Gastrocnemius medialis (tissue), 4 donors: ENCODE measurements around the gene TPX2. TPM values are rescaled to one million over a fixed set of nuclear protein-coding genes. Genes with fewer than 3 reads are reported as not detected.

Experiments used
- ATAC-seq, 2 donors: fragments of 150-250 bp; one replicate each; pipeline ENCODE4 v1.9.1; 2016
- DNase-seq, 2 donors: peaks; one replicate each; pipeline ENCODE4 v3.0.0-alpha.2; 2019
- H3K27ac ChIP-seq, 4 donors: fragments of 200-600 bp; sonication (generic); 1 replicate in 1 of 4; 2 replicates in 3 of 4; pipeline ENCODE4 v1.5.1; 2016 to 2018; ENCODE audit warnings: mild to moderate bottlenecking in 2 of 4, moderate library complexity in 1 of 4
- H3K27me3 ChIP-seq, 3 donors: fragments of 200-600 bp; sonication (generic) in 2 of 3; 1 replicate in 1 of 3; 2 replicates in 2 of 3; pipeline versions ENCODE4 v1.5.1 to v1.6.0; 2016 to 2019; ENCODE audit warnings: mild to moderate bottlenecking in 1 of 3, moderate library complexity in 1 of 3
- H3K36me3 ChIP-seq, 2 donors: fragments of 200-600 bp; sonication (generic) in 1 of 2; one replicate each; pipeline ENCODE4 v1.5.1; 2017 to 2018
- H3K4me1 ChIP-seq, 2 donors: fragments of 200-600 bp; sonication (generic) in 1 of 2; one replicate each; pipeline ENCODE4 v1.5.1; 2016 to 2017; ENCODE audit warnings: mild to moderate bottlenecking in 2 of 2
- H3K4me3 ChIP-seq, 4 donors: fragments of 200-600 bp; sonication (generic) in 3 of 4; 1 replicate in 1 of 4; 2 replicates in 3 of 4; pipeline ENCODE4 v1.5.1; 2016 to 2019; ENCODE audit warnings: mild to moderate bottlenecking in 2 of 4
- H3K9me3 ChIP-seq, 3 donors: fragments of 200-600 bp; sonication (generic) in 2 of 3; 1 replicate in 1 of 3; 2 replicates in 2 of 3; pipeline ENCODE4 v1.5.1; 2016 to 2019
- POLR2A ChIP-seq, 2 donors: fragments of 450-650 bp; IDR thresholded peaks; one replicate each; pipeline ENCODE4 v1.6.1; 2017; ENCODE audit warnings: antibody characterized with exemption in 2 of 2, mild to moderate bottlenecking in 2 of 2, moderate library complexity in 2 of 2
- in situ Hi-C, 4 donors: fragments of 200-750 bp; cut with MboI; loops; one replicate each; pipeline versions ENCODE4 v1.15.0 to v1.8.0; 2017; ENCODE audit warnings: low sequenced_read_pairs in 4 of 4
- intact Hi-C: fragments of 100-400 bp; cut with DNase I; formaldehyde crosslinking; loops from one replicate; pipeline ENCODE4 v1.15.1; 2023; ENCODE audit warnings: low total_unique reads
- total RNA-seq, 4 donors: library from RNA; depleted of rRNA; stranded (reverse); fragments of >200 nt; gene quantifications; one replicate each; pipeline versions ENCODE4 v1.1.0 to v1.2.3, GENCODE V29; 2016
- TF ChIP-seq, protein P1 (sequence below), 5 experiments: fragments of 450-650 bp in 3 of 5; fragments of 200-600 bp in 2 of 5; sonication (generic) in 2 of 5; IDR thresholded peaks in 4 of 5; conservative IDR thresholded peaks in 1 of 5; 1 replicate in 4 of 5; 2 replicates in 1 of 5; pipeline ENCODE4 v1.5.1; 2016 to 2019; ENCODE audit warnings: antibody characterized with exemption in 5 of 5, mild to moderate bottlenecking in 3 of 5, moderate library complexity in 3 of 5

TPX2 gene
- total RNA-seq, 4 donors from 2014 or later: 0.46 to 1.9 (median 1.0) TPM

GRCh38 chr20:31764641-31765305 is 25.7 kb downstream of the TPX2 start:
- Histone ChIP-seq H3K36me3 (no peaks in the 10 kb centered on the region), H3K4me3 (no peak overlapping the region), H3K27me3 (no peaks in the 10 kb centered on the region), H3K4me1 (no peaks in the 10 kb centered on the region), H3K27ac (no peak overlapping the region), H3K9me3 (no peaks in the 10 kb centered on the region)
- no peak for TF ChIP-seq POLR2A (IDR thresholded peaks at IDR 0.05)
- TF ChIP-seq, protein P1, sequence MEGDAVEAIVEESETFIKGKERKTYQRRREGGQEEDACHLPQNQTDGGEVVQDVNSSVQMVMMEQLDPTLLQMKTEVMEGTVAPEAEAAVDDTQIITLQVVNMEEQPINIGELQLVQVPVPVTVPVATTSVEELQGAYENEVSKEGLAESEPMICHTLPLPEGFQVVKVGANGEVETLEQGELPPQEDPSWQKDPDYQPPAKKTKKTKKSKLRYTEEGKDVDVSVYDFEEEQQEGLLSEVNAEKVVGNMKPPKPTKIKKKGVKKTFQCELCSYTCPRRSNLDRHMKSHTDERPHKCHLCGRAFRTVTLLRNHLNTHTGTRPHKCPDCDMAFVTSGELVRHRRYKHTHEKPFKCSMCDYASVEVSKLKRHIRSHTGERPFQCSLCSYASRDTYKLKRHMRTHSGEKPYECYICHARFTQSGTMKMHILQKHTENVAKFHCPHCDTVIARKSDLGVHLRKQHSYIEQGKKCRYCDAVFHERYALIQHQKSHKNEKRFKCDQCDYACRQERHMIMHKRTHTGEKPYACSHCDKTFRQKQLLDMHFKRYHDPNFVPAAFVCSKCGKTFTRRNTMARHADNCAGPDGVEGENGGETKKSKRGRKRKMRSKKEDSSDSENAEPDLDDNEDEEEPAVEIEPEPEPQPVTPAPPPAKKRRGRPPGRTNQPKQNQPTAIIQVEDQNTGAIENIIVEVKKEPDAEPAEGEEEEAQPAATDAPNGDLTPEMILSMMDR (IDR thresholded peaks at IDR 0.05 in 4 of 5, conservative IDR thresholded peaks at IDR 0.05 in 1 of 5): no peak
- no peak for DNase-seq
- no peak for ATAC-seq
- intact Hi-C loops (no loop called here), in situ Hi-C loops (no loop called here)

DNA sequence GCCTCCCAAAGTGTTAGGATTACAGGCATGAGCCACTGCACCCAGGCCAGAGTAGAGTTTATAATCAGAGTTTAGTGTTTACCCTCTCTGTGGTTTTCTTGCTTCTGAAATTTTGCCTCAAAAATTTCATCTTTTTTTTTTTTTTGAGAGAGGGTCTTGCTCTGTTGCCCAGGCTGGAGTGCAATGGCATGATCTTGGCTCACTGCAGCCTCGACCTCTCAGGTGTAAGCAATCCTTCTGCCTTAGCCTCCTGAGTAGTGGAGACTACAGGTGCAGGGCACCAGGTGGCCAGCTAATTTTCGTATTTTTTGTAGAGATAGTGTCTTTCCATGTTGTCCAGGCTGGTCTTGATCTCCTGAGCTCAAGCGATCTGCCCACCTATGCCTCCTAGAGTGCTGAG is 28.7 kb downstream of the TPX2 start:
- DNase-seq (no peak), ATAC-seq (no peak)
- Histone ChIP-seq H3K27ac (no peak overlapping the region), H3K36me3 (no peaks in the 10 kb centered on the region), H3K4me1 (no peaks in the 10 kb centered on the region), H3K9me3 (no peaks in the 10 kb centered on the region), H3K27me3 (no peaks in the 10 kb centered on the region), H3K4me3 (no peak overlapping the region)
- no peak for TF ChIP-seq POLR2A (IDR thresholded peaks at IDR 0.05)
- TF ChIP-seq, protein P1 (IDR thresholded peaks at IDR 0.05 in 4 of 5, conservative IDR thresholded peaks at IDR 0.05 in 1 of 5): no peak
- in situ Hi-C loops: no loop called here
- intact Hi-C loops: no loop called here

GRCh38 chr20:31769681-31770080 is 30.6 kb downstream of the TPX2 start:
- intact Hi-C loops: no loop called here
- DNase-seq (no peak), ATAC-seq (no peak)
- no peaks in the 10 kb centered on the region for H3K36me3 ChIP-seq
- no peaks in the 10 kb centered on the region for H3K9me3 ChIP-seq
- in situ Hi-C loops: no loop called here
- H3K27me3 ChIP-seq: no peaks in the 10 kb centered on the region
- TF ChIP-seq, protein P1 (IDR thresholded peaks at IDR 0.05 in 4 of 5, conservative IDR thresholded peaks at IDR 0.05 in 1 of 5): no peak
- TF ChIP-seq POLR2A (IDR thresholded peaks at IDR 0.05): no peak
- no peaks in the 10 kb centered on the region for H3K4me1 ChIP-seq
- no peak overlapping the region for H3K4me3 ChIP-seq
- no peak overlapping the region for H3K27ac ChIP-seq

DNA sequence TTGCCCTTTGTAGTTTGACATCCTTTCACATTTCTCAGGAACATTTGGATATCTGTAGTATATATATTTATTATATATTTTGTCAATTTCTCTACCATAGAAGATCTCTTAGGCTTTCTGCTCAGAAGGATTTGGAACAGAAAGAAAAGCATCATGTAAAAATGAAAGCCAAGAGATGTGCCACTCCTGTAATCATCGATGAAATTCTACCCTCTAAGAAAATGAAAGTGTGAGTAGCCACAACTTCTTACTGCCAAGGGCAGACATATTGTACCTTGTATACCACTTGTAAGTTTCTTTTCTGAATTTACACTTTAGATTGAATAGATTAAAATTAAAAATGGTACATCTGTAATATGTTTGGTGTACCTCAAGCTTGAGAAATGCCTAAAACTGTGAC is 31.2 kb downstream of the TPX2 start:
- Histone ChIP-seq H3K9me3 (no peaks in the 10 kb centered on the region), H3K36me3 (no peaks in the 10 kb centered on the region), H3K4me1 (no peaks in the 10 kb centered on the region), H3K27ac (no peak overlapping the region), H3K27me3 (no peaks in the 10 kb centered on the region), H3K4me3 (no peak overlapping the region)
- TF ChIP-seq, protein P1 (IDR thresholded peaks at IDR 0.05 in 4 of 5, conservative IDR thresholded peaks at IDR 0.05 in 1 of 5): no peak
- TF ChIP-seq POLR2A (IDR thresholded peaks at IDR 0.05): no peak
- no peak for ATAC-seq
- in situ Hi-C loops: no loop called here
- intact Hi-C loops: no loop called here
- DNase-seq: no peak

DNA sequence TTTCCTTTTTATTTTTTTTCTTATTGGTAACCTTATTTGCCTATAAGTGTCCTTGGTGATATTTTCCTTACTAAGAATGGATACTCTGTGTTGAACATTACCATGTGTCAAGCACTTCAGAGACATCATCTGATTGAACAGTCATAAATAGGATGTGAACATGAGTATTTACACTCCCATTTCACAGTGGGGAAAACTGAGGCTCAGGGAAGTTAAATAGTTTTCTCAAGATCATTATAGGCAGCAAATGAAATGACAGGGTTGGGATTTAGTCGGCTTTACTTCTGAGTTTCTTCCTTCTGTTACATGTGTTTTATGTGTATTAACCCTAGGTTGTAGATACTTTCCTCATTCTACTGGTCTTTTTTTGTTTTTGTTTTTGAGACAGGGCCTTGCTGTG is 35.3 kb downstream of the TPX2 start:
- no peaks in the 10 kb centered on the region for H3K36me3 ChIP-seq
- no peaks in the 10 kb centered on the region for H3K9me3 ChIP-seq
- in situ Hi-C loops (no loop called here), intact Hi-C loops (no loop called here)
- DNase-seq (no peak), ATAC-seq (no peak)
- H3K4me3 ChIP-seq: no peak overlapping the region
- H3K27me3 ChIP-seq: no peaks in the 10 kb centered on the region
- TF ChIP-seq, protein P1 (IDR thresholded peaks at IDR 0.05 in 4 of 5, conservative IDR thresholded peaks at IDR 0.05 in 1 of 5): no peak
- TF ChIP-seq POLR2A (IDR thresholded peaks at IDR 0.05): no peak
- no peaks in the 10 kb centered on the region for H3K4me1 ChIP-seq
- H3K27ac ChIP-seq: no peak overlapping the region
